ENCODE data around the gene DNAH2. TPM values are rescaled to one million over a fixed set of nuclear protein-coding genes. Genes with fewer than 3 reads are reported as not detected.

Gene DNAH2
- total RNA-seq, 1 experiment from 2014 or later, result 0.17 TPM

- no peak for DNase-seq (ENCODE audit: low spot score)
These were observed 147.6 kb downstream of the DNAH2 start for GRCh38 chr17:7864995-7865650.

DNA sequence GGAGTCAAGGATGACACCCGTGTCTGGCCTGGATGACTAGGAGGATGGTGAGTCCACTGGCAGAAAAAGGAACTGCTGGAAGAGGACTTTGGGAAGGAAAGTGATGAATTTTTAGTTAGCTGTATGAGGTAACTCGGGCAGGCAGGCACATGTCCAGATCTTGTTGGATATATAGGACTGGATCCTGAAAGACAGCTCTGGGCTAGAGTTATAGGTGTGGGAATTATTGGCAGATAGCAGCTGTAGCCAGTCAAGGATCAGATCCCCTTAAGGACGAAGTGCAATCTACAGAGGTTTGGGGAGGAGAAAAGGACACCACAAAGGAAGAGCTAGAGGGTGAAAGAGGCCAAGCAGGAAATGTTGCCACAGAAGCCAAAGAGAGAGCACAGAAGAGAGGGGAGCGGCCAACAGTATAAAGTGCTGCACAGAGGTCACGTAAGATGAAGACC is 150.4 kb downstream of the DNAH2 start:
- DNase-seq (ENCODE audit: low spot score), result no peak

GRCh38 chr17:7873051-7873450 is 155.5 kb downstream of the DNAH2 start:
- no peak for DNase-seq (ENCODE audit: low spot score)

DNA sequence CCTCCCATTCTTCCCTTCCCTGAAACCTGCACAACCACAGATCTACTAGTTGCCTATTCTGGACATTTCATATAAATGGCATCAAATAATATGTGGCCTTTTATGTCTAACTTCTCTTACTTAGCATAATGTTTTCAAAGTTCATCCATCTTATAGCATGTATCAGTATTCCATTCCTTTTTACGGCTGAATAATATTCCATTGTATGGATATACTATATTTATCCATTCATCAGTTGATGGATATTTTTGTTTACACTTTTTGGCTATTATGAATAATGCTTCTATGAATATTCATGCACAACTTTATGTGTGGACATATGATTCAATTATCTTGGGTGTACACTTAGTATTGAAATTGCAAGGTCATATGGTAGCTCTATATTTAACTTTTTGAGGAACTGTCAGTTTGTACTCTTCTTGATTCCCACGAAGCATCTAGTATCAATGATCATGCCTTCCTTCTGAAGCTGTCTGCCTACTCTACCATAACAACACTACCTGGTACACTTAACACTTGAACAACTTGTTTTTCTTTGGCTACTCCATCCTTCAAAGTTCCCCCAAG is 158.3 kb downstream of the DNAH2 start:
- no peak for DNase-seq (ENCODE audit: low spot score)

- no peak for DNase-seq (ENCODE audit: low spot score)
These were observed 160.7 kb downstream of the DNAH2 start for GRCh38 chr17:7878234-7878633.

- no peak for DNase-seq (ENCODE audit: low spot score)
These were observed 162.7 kb downstream of the DNAH2 start for GRCh38 chr17:7880076-7880868.

DNA sequence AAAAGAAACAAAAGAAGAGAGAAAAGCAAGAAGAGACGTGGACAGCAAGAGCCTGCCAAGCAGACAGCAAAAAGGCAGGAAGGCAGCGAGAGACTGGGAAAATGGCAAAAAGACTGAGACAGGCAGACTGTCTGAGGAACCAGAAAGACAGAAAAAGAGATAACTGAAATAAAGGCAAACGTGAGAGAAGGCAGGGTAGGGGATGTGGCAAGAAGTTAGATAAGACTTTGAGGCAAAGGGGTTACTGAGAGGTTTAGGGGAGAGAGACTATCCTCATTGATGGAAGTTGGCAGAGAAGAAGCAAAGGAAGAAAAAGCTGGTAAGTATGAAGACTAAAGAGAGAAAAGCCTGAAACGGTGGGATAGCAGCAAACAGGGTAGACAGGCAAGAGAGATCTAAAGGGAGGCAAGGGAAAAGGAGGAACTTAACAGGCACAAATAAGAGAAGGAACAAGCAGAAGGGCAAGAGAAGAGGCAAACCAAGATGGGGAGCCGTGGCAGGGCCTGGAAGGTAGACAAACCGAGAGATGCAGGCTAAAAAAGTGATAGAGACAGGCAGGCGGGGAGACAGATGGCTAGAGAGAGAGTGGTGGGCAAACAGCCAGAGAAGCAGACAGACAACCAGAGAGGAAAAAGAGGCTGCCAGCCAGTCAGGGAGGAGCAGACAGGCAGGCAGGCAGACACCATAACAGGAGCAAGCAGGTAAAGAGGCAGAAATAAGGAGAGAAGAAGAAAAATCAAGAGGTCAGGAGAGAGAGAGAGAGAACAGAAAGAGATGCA is 163.9 kb downstream of the DNAH2 start:
- DNase-seq (ENCODE audit: low spot score), result no peak

DNA sequence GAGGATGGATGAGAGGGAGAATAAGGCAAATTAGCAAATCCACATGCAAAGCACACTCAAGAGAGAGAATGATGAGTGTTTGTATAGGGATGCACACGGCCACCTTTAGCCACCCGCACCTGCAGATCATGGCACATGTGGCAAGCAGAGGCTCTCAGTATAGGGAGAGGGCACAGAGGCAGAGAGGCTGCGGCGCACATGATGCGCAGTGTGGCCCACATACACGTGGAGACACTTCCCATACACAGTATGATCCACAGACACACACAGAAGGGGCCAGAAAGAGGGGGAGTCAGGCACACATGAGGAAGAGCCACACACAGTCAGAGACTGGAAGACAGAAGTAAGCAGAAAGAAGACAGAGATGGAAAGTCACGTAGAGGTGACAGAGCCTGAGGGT is 164.5 kb downstream of the DNAH2 start:
- DNase-seq (ENCODE audit: low spot score), result no peak

GRCh38 chr17:7882629-7883028 is 165.1 kb downstream of the DNAH2 start:
- no peak for DNase-seq (ENCODE audit: low spot score)

Other genes with a start within 250 kb of the DNAH2 start
- gene ZBTB4, start 238.1 kb upstream of the DNAH2 start, total RNA-seq (2014; rRNA removed; shearing (Covaris generic)), result 24.8 and 28.4 TPM in 2 replicates
- gene SLC35G6, start 236.3 kb upstream of the DNAH2 start, total RNA-seq (2014; rRNA removed; shearing (Covaris generic)), result not detected in 2 replicates
- gene POLR2A, start 233.4 kb upstream of the DNAH2 start, total RNA-seq (2014; rRNA removed; shearing (Covaris generic)), result 17.8 and 23.4 TPM in 2 replicates
- 9.3 and 17.0 TPM in 2 replicates for gene TNFSF12, start 168.7 kb upstream of the DNAH2 start, total RNA-seq (2014; rRNA removed; shearing (Covaris generic))
- gene TNFSF13, start 159.0 kb upstream of the DNAH2 start, total RNA-seq (2014; rRNA removed; shearing (Covaris generic)), result 3.7 and 4.1 TPM in 2 replicates
- gene SENP3, start 155.8 kb upstream of the DNAH2 start, total RNA-seq (2014; rRNA removed; shearing (Covaris generic)), result 162 and 170 TPM in 2 replicates
- gene CD68, start 138.1 kb upstream of the DNAH2 start, total RNA-seq (2014; rRNA removed; shearing (Covaris generic)), result 11.5 and 15.6 TPM in 2 replicates
- 246 and 350 TPM in 2 replicates for gene MPDU1, start 133.9 kb upstream of the DNAH2 start, total RNA-seq (2014; rRNA removed; shearing (Covaris generic))
- gene SOX15, start 127.7 kb upstream of the DNAH2 start, total RNA-seq (2014; rRNA removed; shearing (Covaris generic)), result 2.0 and 7.2 TPM in 2 replicates
- gene FXR2, start 102.8 kb upstream of the DNAH2 start, total RNA-seq (2014; rRNA removed; shearing (Covaris generic)), result 61.1 and 76.5 TPM in 2 replicates
- gene SAT2, start 89.9 kb upstream of the DNAH2 start, total RNA-seq (2014; rRNA removed; shearing (Covaris generic)), result 64.0 and 77.4 TPM in 2 replicates
- 2.8 TPM in 1 of 2 replicates, not detected in the other for gene SHBG, start 87.6 kb upstream of the DNAH2 start, total RNA-seq (2014; rRNA removed; shearing (Covaris generic))
- not detected in 2 replicates for gene ATP1B2, start 66.8 kb upstream of the DNAH2 start, total RNA-seq (2014; rRNA removed; shearing (Covaris generic))
- gene TP53, start 30.3 kb upstream of the DNAH2 start, total RNA-seq (2014; rRNA removed; shearing (Covaris generic)), result 99.3 and 107 TPM in 2 replicates
- gene WRAP53, start 29.3 kb upstream of the DNAH2 start, total RNA-seq (2014; rRNA removed; shearing (Covaris generic)), result 26.0 and 27.4 TPM in 2 replicates
- gene EFNB3, start 12.5 kb upstream of the DNAH2 start, total RNA-seq (2014; rRNA removed; shearing (Covaris generic)), result 7.6 and 11.3 TPM in 2 replicates
- 0.16 and 0.93 TPM in 2 replicates for gene KDM6B, start 116.5 kb downstream of the DNAH2 start, total RNA-seq (2014; rRNA removed; shearing (Covaris generic))
- gene TMEM88, start 137.3 kb downstream of the DNAH2 start, total RNA-seq (2014; rRNA removed; shearing (Covaris generic)), result not detected in 2 replicates
- 200 and 243 TPM in 2 replicates for gene NAA38, start 139.8 kb downstream of the DNAH2 start, total RNA-seq (2014; rRNA removed; shearing (Covaris generic))
- 15.7 and 18.4 TPM in 2 replicates for gene CYB5D1, start 140.3 kb downstream of the DNAH2 start, total RNA-seq (2014; rRNA removed; shearing (Covaris generic))
- gene CHD3, start 171.0 kb downstream of the DNAH2 start, total RNA-seq (2014; rRNA removed; shearing (Covaris generic)), result 89.2 and 104 TPM in 2 replicates
- gene RNF227, start 198.5 kb downstream of the DNAH2 start, total RNA-seq (2014; rRNA removed; shearing (Covaris generic)), result 1.5 and 1.8 TPM in 2 replicates
- gene KCNAB3, start 212.1 kb downstream of the DNAH2 start, total RNA-seq (2014; rRNA removed; shearing (Covaris generic)), result 0.38 and 0.55 TPM in 2 replicates
- 54.2 and 64.2 TPM in 2 replicates for gene TRAPPC1, start 214.2 kb downstream of the DNAH2 start, total RNA-seq (2014; rRNA removed; shearing (Covaris generic))
- 34.5 and 35.4 TPM in 2 replicates for gene CNTROB, start 214.5 kb downstream of the DNAH2 start, total RNA-seq (2014; rRNA removed; shearing (Covaris generic))

Data from A172 (cell line).